Body of pancreas (tissue), 4 donors: ENCODE data around the gene ORAI3.

Source experiments
- POLR2A ChIP-seq, 3 donors: fragments of 450-650 bp; IDR thresholded peaks; one replicate each; pipeline ENCODE4 v1.6.1; 2016; ENCODE audit warnings: antibody characterized with exemption in 3 of 3, mild to moderate bottlenecking in 2 of 3
- TF ChIP-seq, protein P1 (sequence below), 7 experiments: fragments of 450-650 bp in 4 of 7; fragments of 200-600 bp in 3 of 7; sonication (generic) in 3 of 7; IDR thresholded peaks; one replicate each; pipeline ENCODE4 v1.5.1; 2016 to 2019; ENCODE audit warnings: antibody characterized with exemption in 7 of 7

DNA sequence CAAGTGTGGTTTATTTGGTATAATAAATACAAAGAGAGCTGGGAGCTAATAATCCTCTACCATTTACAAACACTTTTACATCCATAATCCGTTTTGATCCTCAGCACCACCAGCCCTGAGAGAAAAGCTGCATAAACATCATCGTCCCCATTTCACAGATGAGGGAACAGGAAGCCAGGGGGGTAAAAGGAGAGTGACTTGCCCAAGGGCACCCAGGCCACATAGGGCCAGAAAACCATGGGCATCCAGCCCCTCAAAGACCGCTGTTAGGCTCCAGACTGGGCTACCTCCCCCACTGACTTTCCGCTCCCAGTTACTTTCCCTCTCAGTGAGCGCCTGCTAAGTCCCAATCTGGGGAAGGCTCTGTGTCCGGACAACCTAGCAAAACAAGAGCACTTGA lies 54.9 kb downstream of the ORAI3 start:
- TF ChIP-seq, protein P1, sequence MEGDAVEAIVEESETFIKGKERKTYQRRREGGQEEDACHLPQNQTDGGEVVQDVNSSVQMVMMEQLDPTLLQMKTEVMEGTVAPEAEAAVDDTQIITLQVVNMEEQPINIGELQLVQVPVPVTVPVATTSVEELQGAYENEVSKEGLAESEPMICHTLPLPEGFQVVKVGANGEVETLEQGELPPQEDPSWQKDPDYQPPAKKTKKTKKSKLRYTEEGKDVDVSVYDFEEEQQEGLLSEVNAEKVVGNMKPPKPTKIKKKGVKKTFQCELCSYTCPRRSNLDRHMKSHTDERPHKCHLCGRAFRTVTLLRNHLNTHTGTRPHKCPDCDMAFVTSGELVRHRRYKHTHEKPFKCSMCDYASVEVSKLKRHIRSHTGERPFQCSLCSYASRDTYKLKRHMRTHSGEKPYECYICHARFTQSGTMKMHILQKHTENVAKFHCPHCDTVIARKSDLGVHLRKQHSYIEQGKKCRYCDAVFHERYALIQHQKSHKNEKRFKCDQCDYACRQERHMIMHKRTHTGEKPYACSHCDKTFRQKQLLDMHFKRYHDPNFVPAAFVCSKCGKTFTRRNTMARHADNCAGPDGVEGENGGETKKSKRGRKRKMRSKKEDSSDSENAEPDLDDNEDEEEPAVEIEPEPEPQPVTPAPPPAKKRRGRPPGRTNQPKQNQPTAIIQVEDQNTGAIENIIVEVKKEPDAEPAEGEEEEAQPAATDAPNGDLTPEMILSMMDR (IDR thresholded peaks at IDR 0.05), result no peak
- no peak for TF ChIP-seq POLR2A (IDR thresholded peaks at IDR 0.05)
